NCI-H1694 (cell line): ENCODE measurements around the gene DDX4.
"Not testable (repeated sequence)": the region's sequence is repeated elsewhere in the genome, so short reads cannot be mapped to it uniquely, and the experiment has no call there.

Experiments used
- DNase-seq: peaks from one replicate; lab custom pipeline; 2025; lab: John Stamatoyannopoulos, UW

DDX4 gene

GRCh38 chr5:55737793-55738192 is at the start of gene DDX4:
Gene DDX4, plus strand, starts transcription at chr5:55738061. Its CDS starts 903 bp downstream, at chr5:55738964.
- DNase-seq = no peak

GRCh38 chr5:55691265-55692105 is 46.4 kb upstream of the DDX4 start:
- peak; percentile 13 for DNase-seq

DNA sequence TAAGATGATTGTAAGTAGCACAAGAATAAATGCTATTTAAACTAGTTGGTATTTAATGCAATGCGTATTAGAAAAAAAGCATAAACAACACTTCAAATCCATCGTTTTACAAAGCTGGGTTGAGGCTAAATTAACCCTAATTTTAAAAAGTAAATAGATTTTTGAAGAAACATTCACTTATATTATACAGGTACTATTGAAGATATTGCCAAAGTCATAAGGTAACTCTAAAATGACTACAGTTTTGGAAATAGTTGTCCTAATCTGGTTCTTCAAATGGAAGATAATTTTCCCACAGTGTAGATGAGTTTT is 45.8 kb upstream of the DDX4 start:
- DNase-seq = no peak

DNA sequence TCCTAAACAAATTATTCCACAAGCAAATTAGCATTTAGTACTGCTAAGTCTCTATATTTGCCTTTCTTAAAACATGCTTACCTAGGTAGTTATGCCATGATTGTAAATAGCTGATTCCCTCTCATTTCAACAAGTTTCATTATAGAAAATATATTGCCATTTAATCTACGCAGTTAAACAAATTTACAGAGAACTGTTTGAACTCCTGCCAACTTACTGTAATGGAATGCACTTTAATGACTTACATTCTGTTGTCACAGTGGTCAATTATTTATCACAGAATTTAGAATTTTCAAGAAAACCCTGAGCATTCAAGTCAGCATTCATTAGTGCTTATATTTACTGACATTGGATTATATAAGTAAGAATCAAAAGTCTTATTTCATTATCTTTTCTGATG is 45.4 kb upstream of the DDX4 start:
- DNase-seq = no peak

GRCh38 chr5:55694152-55694830 is 43.6 kb upstream of the DDX4 start:
- peak; percentile 4 for DNase-seq

- not testable (repeated sequence) for DNase-seq
Measured at GRCh38 chr5:55696704-55697103, 41.2 kb upstream of the DDX4 start.

GRCh38 chr5:55699041-55699688 is 38.7 kb upstream of the DDX4 start:
- DNase-seq = no peak

- DNase-seq = no peak
Measured at GRCh38 chr5:55700745-55701144, 37.1 kb upstream of the DDX4 start.

DNA sequence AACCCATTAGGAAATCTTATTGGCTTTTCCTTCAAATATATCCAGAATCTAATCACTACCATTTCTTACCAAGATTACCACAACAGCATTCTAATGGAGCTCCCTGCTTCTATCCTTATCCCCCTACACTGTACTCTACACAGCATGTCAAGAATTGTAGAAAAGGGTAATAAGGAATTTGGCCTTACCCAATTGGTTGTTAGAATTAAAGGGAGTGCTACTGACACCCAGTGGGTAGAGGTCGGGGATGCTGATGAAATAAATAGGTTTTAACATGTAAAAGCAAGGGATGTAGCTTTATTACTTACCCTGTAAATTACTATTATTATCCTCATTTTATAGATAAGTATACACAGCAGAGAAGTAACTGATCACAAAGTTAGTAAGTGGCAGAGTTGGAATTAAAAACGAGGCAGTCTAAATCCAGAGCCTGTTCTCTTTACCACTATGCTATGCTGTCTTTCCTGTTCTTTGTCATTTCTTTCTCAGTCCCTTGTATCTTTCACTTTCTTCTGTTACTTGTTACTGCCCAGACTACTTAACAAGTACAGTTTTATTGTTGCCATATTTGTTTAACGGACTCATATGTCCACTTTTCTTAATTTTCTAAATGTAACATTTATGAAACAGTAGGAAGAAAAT is 36.3 kb upstream of the DDX4 start:
- DNase-seq = no peak

GRCh38 chr5:55702598-55703345 is 35.1 kb upstream of the DDX4 start:
- DNase-seq = no peak

GRCh38 chr5:55706230-55706629 is 31.6 kb upstream of the DDX4 start:
- no peak for DNase-seq

DNA sequence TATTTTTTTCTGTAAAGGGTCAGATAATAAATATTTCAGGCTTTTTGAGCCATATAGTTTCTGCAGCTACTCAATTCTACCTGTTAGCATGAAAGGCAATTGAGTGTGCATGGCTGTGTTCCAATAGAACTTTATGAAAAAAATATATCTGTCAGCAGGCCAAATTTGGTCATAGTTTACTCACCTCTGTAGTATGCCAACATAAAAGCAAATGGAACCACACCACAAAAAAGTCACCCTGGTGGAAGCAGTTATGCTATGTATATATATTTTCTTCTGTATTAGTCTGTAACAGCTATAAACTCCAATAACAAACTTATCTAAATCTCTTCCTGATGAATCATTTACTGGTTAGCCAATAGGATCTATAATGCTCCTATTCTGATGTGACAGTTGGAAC is 29.1 kb upstream of the DDX4 start:
- no peak for DNase-seq

DNA sequence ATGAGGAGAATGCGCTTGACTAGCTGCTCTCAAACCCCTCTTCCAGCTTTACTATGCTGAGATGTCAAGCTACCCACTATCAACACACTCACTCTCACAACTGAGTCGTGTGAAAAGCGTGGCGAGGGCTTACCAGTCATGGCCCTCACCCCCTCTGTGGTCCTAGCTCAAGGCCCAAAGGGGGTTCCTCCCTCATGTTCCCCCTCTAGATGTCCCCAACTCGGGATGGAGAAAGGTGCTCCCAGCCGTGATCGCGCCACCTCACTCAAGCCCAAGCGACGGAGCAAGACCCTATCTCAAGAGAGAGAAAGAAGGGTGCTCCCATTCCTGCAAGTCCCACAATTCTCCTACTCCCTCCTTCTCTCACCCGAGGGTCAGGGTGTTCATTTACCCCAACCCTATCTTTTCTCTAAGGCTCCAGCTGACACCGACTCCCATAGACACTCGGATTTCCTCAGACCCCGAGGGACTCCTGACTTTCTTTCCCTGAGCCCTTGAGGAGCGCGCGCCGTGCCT is 26.3 kb upstream of the DDX4 start:
- no peak for DNase-seq

DNA sequence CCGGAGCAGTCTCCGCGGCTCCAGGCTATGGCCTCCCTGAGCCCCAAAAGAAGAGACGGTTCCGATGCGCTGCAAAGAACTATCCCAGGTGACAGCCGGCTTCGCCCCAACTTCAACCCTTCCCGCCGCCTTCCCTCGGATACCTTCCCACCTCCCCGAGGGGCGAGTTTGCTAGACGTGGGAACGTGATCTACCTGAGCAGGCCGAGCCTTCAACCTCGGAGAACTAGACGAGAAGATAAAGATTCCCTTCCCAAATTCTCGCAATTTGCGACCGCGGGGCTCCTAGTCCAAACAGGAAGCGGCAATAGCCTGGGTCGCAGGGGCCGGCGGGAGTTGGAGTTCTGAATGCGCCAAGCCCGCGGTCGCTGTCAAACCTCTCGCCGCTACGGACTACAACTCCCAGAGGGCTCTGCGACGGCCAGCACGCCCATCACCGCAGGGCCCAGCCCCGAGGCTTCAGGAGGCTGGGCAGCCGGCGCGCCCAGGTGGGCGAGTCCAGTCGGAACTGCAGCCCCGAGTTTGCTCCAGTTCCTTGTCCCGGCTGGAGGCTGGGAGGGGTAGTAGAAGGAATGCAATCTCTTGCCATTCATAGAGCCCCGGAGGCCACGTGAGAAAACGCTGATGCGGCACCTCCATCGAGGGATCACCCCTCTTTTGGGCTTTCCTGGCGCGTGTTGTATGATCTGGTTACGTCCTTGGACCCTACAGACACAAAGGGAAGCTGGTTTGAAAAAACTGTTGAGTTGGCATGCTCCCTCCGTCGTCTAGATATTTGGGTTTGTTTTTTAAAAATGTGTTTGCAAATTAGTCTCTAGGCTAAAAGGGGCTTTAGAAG is 25.6 kb upstream of the DDX4 start, which contains the start of gene SLC38A9:
TSS of gene SLC38A9 (minus strand) at position 302 of the 837 bp plus-strand sequence. CDS start 14,366 bp downstream, outside the sequence.
- peak; percentile 86 for DNase-seq

GRCh38 chr5:55713871-55714270 is 24.0 kb upstream of the DDX4 start:
- DNase-seq = no peak

- no peak for DNase-seq
Measured at GRCh38 chr5:55714339-55714738, 23.5 kb upstream of the DDX4 start.

GRCh38 chr5:55714749-55715148 is 23.1 kb upstream of the DDX4 start:
- DNase-seq = no peak

- no peak for DNase-seq
Measured at GRCh38 chr5:55715519-55716078, 22.3 kb upstream of the DDX4 start.

DNA sequence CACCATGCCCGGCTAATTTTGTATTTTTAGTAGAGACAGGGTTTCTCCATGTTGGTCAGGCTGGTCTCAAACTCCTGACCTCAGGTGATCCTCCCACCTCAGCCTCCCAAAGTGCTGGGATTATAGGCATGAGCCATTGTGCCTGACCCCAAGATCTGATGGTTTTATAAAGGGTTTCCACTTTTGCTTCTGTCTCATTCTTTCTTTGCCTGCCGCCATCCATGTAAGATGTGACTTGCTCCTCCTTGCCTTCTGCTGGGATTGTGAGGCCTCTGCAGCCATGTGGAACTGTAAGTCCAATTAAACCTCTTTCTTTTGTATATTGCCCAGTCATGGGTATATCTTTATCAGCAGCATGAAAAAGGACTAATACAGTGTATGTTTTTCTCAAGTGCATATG is 18.8 kb upstream of the DDX4 start:
- DNase-seq = not testable (repeated sequence)

GRCh38 chr5:55720188-55720703 is 17.6 kb upstream of the DDX4 start:
- no peak for DNase-seq
